SK-N-SH (cell line): Measurements from ENCODE around the gene DCK. TPM values are rescaled to one million over a fixed set of nuclear protein-coding genes. Genes with fewer than 3 reads are reported as not detected.

Experiments
- CTCF ChIA-PET: fragments of 300-600, 350-600 bp; formaldehyde crosslinking; extraction: SDS; loops from one replicate; lab custom pipeline; 2021; lab: Yijun Ruan, JAX
- POLR2A ChIA-PET: fragments of 350-600 bp; sonication (Branson Sonifier 250); formaldehyde crosslinking; extraction: SDS; loops from one replicate; lab custom pipeline; 2020; ENCODE audit warnings: antibody characterized with exemption, inconsistent platforms; lab: Yijun Ruan, JAX
- DNase-seq: peaks from one replicate; pipeline ENCODE4 v3.0.0; 2012
- H2AFZ ChIP-seq: fragments of 200-600 bp; sonication (generic); 2 replicates; pipeline ENCODE4 v1.8.1; 2016; ENCODE audit warnings: antibody characterized with exemption, mild to moderate bottlenecking, low read depth
- H3F3A ChIP-seq: fragments of 200-600 bp; sonication (generic); replicated peaks from 2 replicates; pipeline ENCODE3; 2016; ENCODE audit warnings: antibody characterized with exemption, mild to moderate bottlenecking; ENCODE audit not compliant: insufficient read depth
- H3K27ac ChIP-seq, 2 experiments: fragments of 200-500 bp in 1 of 2; fragments of 200-600 bp in 1 of 2; sonication (Bioruptor generic) in 1 of 2; sonication (generic), shearing (Covaris generic) in 1 of 2; 2 replicates each; pipeline versions ENCODE4 v1.5.1 to v1.6.1; 2014 to 2016; ENCODE audit warnings: low read depth in 2 of 2, inconsistent platforms in 1 of 2, low read length in 1 of 2, mild to moderate bottlenecking in 1 of 2, mixed read lengths in 1 of 2
- H3K27me3 ChIP-seq: fragments of 200-600 bp; sonication (generic), shearing (Covaris generic); 2 replicates; pipeline ENCODE4 v1.6.1; 2016; ENCODE audit warnings: mixed run types; ENCODE audit not compliant: insufficient read depth
- H3K36me3 ChIP-seq, 2 experiments: fragments of 200-500 bp in 1 of 2; fragments of 200-600 bp in 1 of 2; sonication (Bioruptor generic) in 1 of 2; sonication (generic) in 1 of 2; replicated peaks in 1 of 2; 2 replicates each; pipeline versions ENCODE3 to v1.5.1; 2014 to 2016; ENCODE audit warnings: low read length in 1 of 2, mild to moderate bottlenecking in 1 of 2; ENCODE audit not compliant: insufficient read depth in 2 of 2, control insufficient read depth in 1 of 2
- H3K4me1 ChIP-seq, 2 experiments: fragments of 200-500 bp in 1 of 2; fragments of 200-600 bp in 1 of 2; sonication (Bioruptor generic) in 1 of 2; sonication (generic), shearing (Covaris generic) in 1 of 2; 2 replicates each; pipeline versions ENCODE4 v1.5.1 to v1.6.1; 2014 to 2016; ENCODE audit warnings: low read depth in 1 of 2, low read length in 1 of 2, mixed run types in 1 of 2; ENCODE audit not compliant: insufficient read depth in 2 of 2, control insufficient read depth in 1 of 2
- H3K4me2 ChIP-seq: fragments of 200-600 bp; sonication (generic), shearing (Covaris generic); 2 replicates; pipeline ENCODE4 v1.6.1; 2017; ENCODE audit warnings: mixed run types
- H3K4me3 ChIP-seq, 2 experiments: fragments of 200-500 bp in 1 of 2; fragments of 200-600 bp in 1 of 2; sonication (Bioruptor generic) in 1 of 2; sonication (generic), shearing (Covaris generic) in 1 of 2; 2 replicates each; pipeline versions ENCODE4 v1.5.1 to v1.8.1; 2014 to 2016; ENCODE audit warnings: low read depth in 2 of 2, inconsistent platforms in 1 of 2, low read length in 1 of 2, mild to moderate bottlenecking in 1 of 2, mixed read lengths in 1 of 2, moderate library complexity in 1 of 2
- H3K79me2 ChIP-seq: fragments of 200-600 bp; sonication (generic); 2 replicates; pipeline ENCODE4 v1.8.1; 2017; ENCODE audit warnings: mild to moderate bottlenecking; ENCODE audit not compliant: insufficient read depth
- H3K9ac ChIP-seq: fragments of 200-600 bp; sonication (generic); 2 replicates; pipeline ENCODE4 v1.6.1; 2017; ENCODE audit warnings: mixed run types
- H3K9me2 ChIP-seq: fragments of 200-600 bp; sonication (generic); 2 replicates; pipeline ENCODE4 v1.6.1; 2017; ENCODE audit warnings: mixed run types
- H3K9me3 ChIP-seq: fragments of 200-600 bp; sonication (generic); 2 replicates; pipeline ENCODE4 v1.6.1; 2017; ENCODE audit warnings: mixed run types, mild to moderate bottlenecking, moderate library complexity
- H4K20me1 ChIP-seq: fragments of 200-600 bp; sonication (generic); 2 replicates; pipeline ENCODE4 v1.6.1; 2017; ENCODE audit warnings: mild to moderate bottlenecking, mixed run types; ENCODE audit not compliant: insufficient read depth
- CHD2 ChIP-seq: fragments of 150-350 bp; IDR thresholded peaks from 2 replicates; pipeline ENCODE4 v1.6.1; 2018; ENCODE audit warnings: low read length; ENCODE audit not compliant: partially characterized antibody
- ELF1 ChIP-seq: IDR thresholded peaks from 2 replicates; pipeline ENCODE4 v1.4.0; 2012
- EZH2phosphoT487 ChIP-seq: fragments of 200-600 bp; sonication (generic); IDR thresholded peaks from 2 replicates; pipeline ENCODE4 v1.6.1; 2017; ENCODE audit warnings: low read depth, mixed run types, mild to moderate bottlenecking, antibody characterized with exemption, moderate library complexity, borderline replicate concordance
- FOXM1 ChIP-seq: IDR thresholded peaks from 2 replicates; pipeline ENCODE4 v1.4.0; 2012; ENCODE audit warnings: low read depth, mild to moderate bottlenecking
- GATA2 ChIP-seq: sonication (generic); formaldehyde crosslinking; IDR thresholded peaks from 2 replicates; pipeline ENCODE4 v1.5.0; 2020; ENCODE audit warnings: mild to moderate bottlenecking, missing genetic modification reagents
- JUND ChIP-seq: IDR thresholded peaks from 2 replicates; pipeline ENCODE4 v1.4.0; 2012
- NFIC ChIP-seq: IDR thresholded peaks from 2 replicates; pipeline ENCODE4 v1.4.0; 2012; ENCODE audit warnings: borderline replicate concordance
- POLR2AphosphoS5 ChIP-seq: IDR thresholded peaks from 2 replicates; pipeline ENCODE4 v1.6.1; 2012; ENCODE audit warnings: low read depth, low read length
- RAD21 ChIP-seq: IDR thresholded peaks from 2 replicates; pipeline ENCODE4 v1.6.1; 2012; ENCODE audit warnings: mild to moderate bottlenecking, low read length
- RFX5 ChIP-seq: IDR thresholded peaks from 2 replicates; pipeline ENCODE4 v1.6.1; 2012; ENCODE audit warnings: mild to moderate bottlenecking, improper control_type of control experiment, low read length
- SIN3A ChIP-seq: IDR thresholded peaks from 2 replicates; pipeline ENCODE4 v1.6.1; 2012; ENCODE audit warnings: low read depth, mild to moderate bottlenecking, low read length, moderate library complexity, borderline replicate concordance
- SMC3 ChIP-seq: IDR thresholded peaks from 2 replicates; pipeline ENCODE4 v1.6.1; 2012; ENCODE audit warnings: low read depth, low read length, improper control_type of control experiment
- TAF1 ChIP-seq: IDR thresholded peaks from 2 replicates; pipeline ENCODE4 v1.6.1; 2012; ENCODE audit warnings: low read depth, mild to moderate bottlenecking, low read length, moderate library complexity, borderline replicate concordance
- TEAD4 ChIP-seq: IDR thresholded peaks from 2 replicates; pipeline ENCODE4 v1.4.0; 2012; ENCODE audit warnings: mild to moderate bottlenecking, borderline replicate concordance; ENCODE audit not compliant: insufficient read depth
- WGBS: methylation state at CpG from one replicate; pipeline ENCODE4 v1.1.6; 2017; ENCODE audit warnings: low lambda C conversion rate; 5-methylcytosine and 5-hydroxymethylcytosine counted together
- polyA plus RNA-seq, 3 experiments: library from polyadenylated mRNA; depleted of rRNA; stranded (reverse); fragments of >200 nt; gene quantifications; 2 replicates each; pipeline ENCODE4 v1.2.3, GENCODE V29; 2012
- TF ChIP-seq, protein P1 (sequence below): fragments of 150-350 bp; IDR thresholded peaks from 2 replicates; pipeline ENCODE4 v1.6.1; 2017; ENCODE audit warnings: antibody characterized with exemption, low read length, low read depth, borderline replicate concordance
- TF ChIP-seq, protein P2 (sequence below): IDR thresholded peaks from 2 replicates; pipeline ENCODE4 v1.4.0; 2012; ENCODE audit warnings: low read depth
- TF ChIP-seq, protein P3 (sequence below): IDR thresholded peaks from 2 replicates; pipeline ENCODE4 v1.4.0; 2012; ENCODE audit warnings: low read depth, borderline replicate concordance

DCK gene
- polyA plus RNA-seq, 1 of the 3 experiments (the other 2 are of a cell fraction), result 5.7 TPM

DNA sequence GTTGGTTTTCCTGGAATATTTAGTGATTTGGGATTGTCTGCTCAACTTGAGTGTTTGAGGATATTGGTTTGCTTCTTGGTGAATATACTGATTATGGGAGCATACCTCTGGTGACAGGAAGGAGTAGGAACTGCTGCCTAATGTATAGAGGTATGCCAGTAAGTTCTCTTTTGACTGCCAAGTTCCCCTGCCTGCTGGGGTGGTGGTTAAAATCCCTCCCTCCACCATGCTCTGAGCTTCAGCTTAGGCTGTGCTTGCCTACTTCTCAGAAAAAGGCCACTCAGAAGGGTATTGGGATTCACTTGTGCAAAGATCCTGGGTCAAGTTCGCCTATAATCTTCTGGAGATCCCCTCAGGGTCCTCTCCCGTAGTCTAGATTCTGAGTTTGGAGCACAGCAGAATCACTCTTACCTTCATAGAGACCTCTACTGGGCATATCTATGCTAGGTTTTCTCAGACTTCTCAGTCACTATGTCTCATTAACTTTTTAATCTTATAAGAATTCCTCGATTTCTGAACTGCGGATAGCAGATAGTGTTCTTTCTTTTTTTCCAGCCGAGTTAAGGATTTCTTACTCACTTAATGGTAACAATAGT, 44.7 kb upstream of the DCK start:
- TF ChIP-seq, protein P1, sequence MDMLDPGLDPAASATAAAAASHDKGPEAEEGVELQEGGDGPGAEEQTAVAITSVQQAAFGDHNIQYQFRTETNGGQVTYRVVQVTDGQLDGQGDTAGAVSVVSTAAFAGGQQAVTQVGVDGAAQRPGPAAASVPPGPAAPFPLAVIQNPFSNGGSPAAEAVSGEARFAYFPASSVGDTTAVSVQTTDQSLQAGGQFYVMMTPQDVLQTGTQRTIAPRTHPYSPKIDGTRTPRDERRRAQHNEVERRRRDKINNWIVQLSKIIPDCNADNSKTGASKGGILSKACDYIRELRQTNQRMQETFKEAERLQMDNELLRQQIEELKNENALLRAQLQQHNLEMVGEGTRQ, result no peak
- no peak for TF ChIP-seq SMC3
- TF ChIP-seq TEAD4, result no peak
- TF ChIP-seq NFIC, result no peak
- no peak for TF ChIP-seq CHD2
- TF ChIP-seq RAD21, result no peak
- TF ChIP-seq POLR2AphosphoS5, result no peak
- TF ChIP-seq SIN3A, result no peak
- no peak for TF ChIP-seq RFX5
- H3K4me2 ChIP-seq, result no peak overlapping the region
- peaks cover 16% of the 10 kb centered on the region for H3F3A ChIP-seq
- no peak for DNase-seq
- H3K27ac ChIP-seq, result no peak overlapping the region
- CTCF ChIA-PET, result interaction anchor here (1.1 to 1.4 kb wide), 2 partner anchors 8 to 10 kb away, joined by 3 read pairs; no protein-coding TSS in a partner anchor
- peaks cover 84% of the 10 kb centered on the region for H3K79me2 ChIP-seq
- H3K4me3 ChIP-seq, result no peak overlapping the region; a peak in 1 of 4 replicates
- H4K20me1 ChIP-seq, result 0 out of 2 replicates have a peak, but pooled peaks cover 5% of the 10 kb centered on the region
- H3K9ac ChIP-seq, result no peak overlapping the region
- POLR2A ChIA-PET, result no interaction called here
- H3K27me3 ChIP-seq, result no peaks in the 10 kb centered on the region
- peaks cover 0 to 6% of the 10 kb centered on the region in 2 experiments for H3K36me3 ChIP-seq
- WGBS, result 94% methylated on average over 4 of the region's 5 CpGs
- no peaks in the 10 kb centered on the region for H3K9me2 ChIP-seq
- peaks cover 0 to 10% of the 10 kb centered on the region in 2 experiments; a peak in 2 of 4 replicates for H3K4me1 ChIP-seq
- no peaks in the 10 kb centered on the region for H3K9me3 ChIP-seq
- no peak overlapping the region for H2AFZ ChIP-seq

DNA sequence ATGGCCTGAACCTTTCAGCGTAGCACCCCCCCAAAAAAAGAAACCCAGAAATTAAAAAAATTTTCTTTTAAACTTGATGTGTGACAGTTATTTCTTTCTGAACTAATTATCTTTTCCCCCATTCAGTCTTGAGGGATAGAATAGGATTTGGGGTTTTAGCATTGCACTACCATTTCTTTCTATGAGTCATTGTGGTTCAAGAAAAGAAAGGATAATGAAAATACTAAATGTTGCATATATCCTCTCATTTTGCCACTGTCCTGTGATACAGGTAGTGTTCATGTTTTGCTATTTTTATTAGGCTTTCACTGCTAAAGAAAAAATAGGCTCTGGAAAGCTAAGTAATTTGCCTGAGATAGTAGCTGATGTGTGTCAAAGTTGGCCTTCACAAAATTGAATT, 39.4 kb upstream of the DCK start:
- no peak overlapping the region for H3K9ac ChIP-seq
- no peak overlapping the region for H3K27ac ChIP-seq
- WGBS, result 100% methylated on average over 1 of the region's 1 CpG
- H2AFZ ChIP-seq, result no peak overlapping the region
- H3F3A ChIP-seq, result peaks cover 9% of the 10 kb centered on the region
- DNase-seq, result no peak
- 0 out of 4 replicates have a peak, but pooled peaks cover 0 to 8% of the 10 kb centered on the region in 2 experiments for H3K4me1 ChIP-seq
- ChIA-PET POLR2A (no interaction called here), CTCF (no interaction called here)
- H3K27me3 ChIP-seq, result no peaks in the 10 kb centered on the region
- H3K9me3 ChIP-seq, result no peaks in the 10 kb centered on the region
- no peaks in the 10 kb centered on the region for H3K9me2 ChIP-seq
- H4K20me1 ChIP-seq, result peaks cover 8% of the 10 kb centered on the region; the same call in 1 of the 2 replicates
- H3K79me2 ChIP-seq, result peaks cover 68% of the 10 kb centered on the region
- H3K4me2 ChIP-seq, result no peak overlapping the region
- no peak overlapping the region for H3K4me3 ChIP-seq
- peaks cover 0 to 4% of the 10 kb centered on the region in 2 experiments for H3K36me3 ChIP-seq
- TF ChIP-seq EZH2phosphoT487 (no peak), ELF1 (no peak), FOXM1 (no peak), GATA2 (CRISPR knock-in tag) (no peak), TAF1 (no peak), JUND (no peak)
- TF ChIP-seq, protein P2, sequence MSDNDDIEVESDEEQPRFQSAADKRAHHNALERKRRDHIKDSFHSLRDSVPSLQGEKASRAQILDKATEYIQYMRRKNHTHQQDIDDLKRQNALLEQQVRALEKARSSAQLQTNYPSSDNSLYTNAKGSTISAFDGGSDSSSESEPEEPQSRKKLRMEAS, result no peak
- TF ChIP-seq, protein P3, sequence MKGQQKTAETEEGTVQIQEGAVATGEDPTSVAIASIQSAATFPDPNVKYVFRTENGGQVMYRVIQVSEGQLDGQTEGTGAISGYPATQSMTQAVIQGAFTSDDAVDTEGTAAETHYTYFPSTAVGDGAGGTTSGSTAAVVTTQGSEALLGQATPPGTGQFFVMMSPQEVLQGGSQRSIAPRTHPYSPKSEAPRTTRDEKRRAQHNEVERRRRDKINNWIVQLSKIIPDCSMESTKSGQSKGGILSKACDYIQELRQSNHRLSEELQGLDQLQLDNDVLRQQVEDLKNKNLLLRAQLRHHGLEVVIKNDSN, result no peak
